K562 (cell line): ENCODE measurements around the gene ZFP64. TPM values are rescaled to one million over a fixed set of nuclear protein-coding genes. Genes with fewer than 3 reads are reported as not detected.

ENCODE experiments used
- BHLHE40 ChIP-seq: IDR thresholded peaks from 2 replicates; pipeline ENCODE4 v1.6.1; 2011; ENCODE audit warnings: low read length, improper control_type of control experiment
- CLOCK ChIP-seq: fragments of 250-450 bp; sonication (Bioruptor Pico); IDR thresholded peaks from 2 replicates; pipeline ENCODE4 v1.4.0; 2020; ENCODE audit warnings: mild to moderate bottlenecking, moderate library complexity, borderline replicate concordance
- CREB3 ChIP-seq: fragments of 450-650 bp; conservative IDR thresholded peaks from 2 replicates; pipeline ENCODE4 v1.6.1; 2016; ENCODE audit warnings: missing genetic modification characterization, low read depth, mild to moderate bottlenecking, missing compliant biosample characterization, moderate library complexity
- E2F4 ChIP-seq: sonication (generic); formaldehyde crosslinking; IDR thresholded peaks from 2 replicates; pipeline ENCODE4 v1.8.0; 2022; ENCODE audit warnings: mild to moderate bottlenecking, low read depth, missing genetic modification reagents
- ETS2 ChIP-seq: IDR thresholded peaks from 2 replicates; pipeline ENCODE4 v1.6.1; 2016; ENCODE audit warnings: borderline replicate concordance, missing genetic modification characterization, mild to moderate bottlenecking, moderate library complexity, missing compliant biosample characterization; ENCODE audit not compliant: poor library complexity, severe bottlenecking
- KDM2B ChIP-seq: fragments of 250-450 bp; sonication (Bioruptor Pico); IDR thresholded peaks from 2 replicates; pipeline ENCODE4 v1.8.0; 2021; ENCODE audit warnings: mild to moderate bottlenecking, moderate library complexity
- PATZ1 ChIP-seq: fragments of 250-450 bp; sonication (Bioruptor Pico); IDR thresholded peaks from 2 replicates; pipeline ENCODE4 v1.5.0; 2020; ENCODE audit warnings: mild to moderate bottlenecking, borderline replicate concordance
- POU5F1 ChIP-seq: fragments of 150-350 bp; IDR thresholded peaks from 2 replicates; pipeline ENCODE4 v1.6.1; 2014; ENCODE audit warnings: borderline replicate concordance, low read length, low read depth, mild to moderate bottlenecking; ENCODE audit not compliant: partially characterized antibody
- RB1 ChIP-seq: fragments of 450-650 bp; IDR thresholded peaks from 2 replicates; pipeline ENCODE4 v1.6.1; 2017; ENCODE audit warnings: low read depth, mild to moderate bottlenecking
- RCOR1 ChIP-seq, 2 experiments: IDR thresholded peaks; 2 replicates each; pipeline ENCODE4 v1.6.1; 2012; ENCODE audit warnings: low read depth in 2 of 2, low read length in 2 of 2, borderline replicate concordance in 1 of 2, improper control_type of control experiment in 1 of 2
- SP2 ChIP-seq: IDR thresholded peaks from 2 replicates; pipeline ENCODE4 v1.6.1; 2011; ENCODE audit warnings: mild to moderate bottlenecking, low read depth, low read length, moderate library complexity; ENCODE audit not compliant: poor library complexity, severe bottlenecking; ENCODE audit errors: extremely low read depth
- TFAM ChIP-seq: fragments of 250-450 bp; sonication (Bioruptor Pico); conservative IDR thresholded peaks from 2 replicates; pipeline ENCODE4 v1.5.0; 2021; ENCODE audit warnings: mild to moderate bottlenecking, moderate library complexity
- THAP12 ChIP-seq: fragments of 250-450 bp; sonication (Bioruptor Pico); IDR thresholded peaks from 2 replicates; pipeline ENCODE4 v1.9.0; 2021; ENCODE audit warnings: mild to moderate bottlenecking, inconsistent platforms
- TSC22D4 ChIP-seq: fragments of 450-650 bp; IDR thresholded peaks from 2 replicates; pipeline ENCODE4 v1.6.1; 2016; ENCODE audit warnings: missing genetic modification characterization, missing biosample characterization, control low read depth
- ZNF354B ChIP-seq: fragments of 250-450 bp; sonication (Bioruptor Pico); IDR thresholded peaks from 2 replicates; pipeline ENCODE4 v1.4.0; 2020
- polyA plus RNA-seq, 8 experiments: library from polyadenylated mRNA; depleted of rRNA in 4 of 8; stranded (reverse) in 5 of 8; unstranded in 3 of 8; fragments of >200 nt; fragmentation: Nextera tagmentation in 2 of 8; fragmentation: Illumina TruSeq in 1 of 8; extraction: Ambion mirVana in 2 of 8; extraction: Trizol in 1 of 8; gene quantifications; 2 replicates each; pipeline versions ENCODE4 v1.2.1 to v1.2.3, GENCODE V29; 2011 to 2014; ENCODE audit warnings: inconsistent platforms in 1 of 8, missing spikeins in 1 of 8
- total RNA-seq, 7 experiments: library from RNA; depleted of rRNA in 6 of 7; stranded (reverse); fragments of >200 nt in 6 of 7; fragmentation: Illumina TruSeq in 2 of 7; extraction: Trizol in 2 of 7; gene quantifications; 2 replicates each; pipeline versions ENCODE4 v1.2.1 to v1.2.3, GENCODE V29; 2011 to 2021; ENCODE audit warnings: low replicate concordance in 1 of 7

The ZFP64 gene
- total and polyA plus RNA-seq, 9 of the 15 experiments (the other 6 are each of a cell fraction or from before 2014, with no cell fraction given): 1.4 to 13.4 (median 7.0) TPM

GRCh38 chr20:52210037-52210990 is 18.7 kb upstream of the ZFP64 start (continued):
- no peak for TF ChIP-seq KDM2B (CRISPR knock-in tag)
- no peak for TF ChIP-seq E2F4 (CRISPR knock-in tag)
- TF ChIP-seq TSC22D4 (tag): no peak
- no peak for TF ChIP-seq BHLHE40
- TF ChIP-seq POU5F1: no peak
- TF ChIP-seq ZNF354B (CRISPR knock-in tag): no peak
- no peak for TF ChIP-seq CLOCK (CRISPR knock-in tag)
- TF ChIP-seq RB1: no peak
- TF ChIP-seq ETS2 (tag): no peak
- no peak for TF ChIP-seq THAP12
- no peak for TF ChIP-seq CREB3 (tag)
- no peak for TF ChIP-seq PATZ1
- no peak for TF ChIP-seq SP2
- TF ChIP-seq TFAM: no peak
- TF ChIP-seq RCOR1 (IDR thresholded peaks at IDR 0.05; ENCODE audit: borderline replicate concordance in 1 of 2, low read depth in 2 of 2, low read length in 2 of 2): no peak
